HG03025 (cell line): Measurements from ENCODE around the gene VPS35.
A peak's percentile ranks its signal among the peaks of the same experiment; 100 is the strongest.

Experiments
- ATAC-seq: cut with Tn5 transposase; IDR thresholded peaks from one replicate; pipeline ENCODE4 v1.9.1; 2021; ENCODE audit warnings: mild to moderate bottlenecking, moderate library complexity; ENCODE audit not compliant: unreplicated experiment, low FRiP score

VPS35 gene

GRCh38 chr16:46688654-46689364 lies at the start of gene VPS35:
VPS35 (minus strand) TSS chr16:46689178; CDS start chr16:46689133, 45 bp downstream.
- peak; percentile 87 for ATAC-seq

GRCh38 chr16:46737621-46738214 lies 48.7 kb upstream of the VPS35 start:
- no peak for ATAC-seq

- no peak for ATAC-seq
Observed at GRCh38 chr16:46736695-46737094, 47.7 kb upstream of the VPS35 start.

- no peak for ATAC-seq
Observed at GRCh38 chr16:46733319-46733830, 44.4 kb upstream of the VPS35 start.

- ATAC-seq, result no peak
Observed at GRCh38 chr16:46732561-46732960, 43.6 kb upstream of the VPS35 start.

- no peak for ATAC-seq
Observed at GRCh38 chr16:46731691-46732555, 42.9 kb upstream of the VPS35 start.

- no peak for ATAC-seq
Observed at GRCh38 chr16:46730801-46731690, 42.1 kb upstream of the VPS35 start.

GRCh38 chr16:46730126-46730525 lies 41.1 kb upstream of the VPS35 start:
- ATAC-seq, result no peak

- no peak for ATAC-seq
Observed at GRCh38 chr16:46729326-46729995, 40.5 kb upstream of the VPS35 start.

GRCh38 chr16:46728806-46729205 lies 39.8 kb upstream of the VPS35 start:
- ATAC-seq, result no peak

- no peak for ATAC-seq
Observed at GRCh38 chr16:46727630-46728029, 38.7 kb upstream of the VPS35 start.

GRCh38 chr16:46727184-46727583 lies 38.2 kb upstream of the VPS35 start:
- ATAC-seq, result no peak

- no peak for ATAC-seq
Observed at GRCh38 chr16:46721885-46722284, 32.9 kb upstream of the VPS35 start.

GRCh38 chr16:46720619-46721018 lies 31.6 kb upstream of the VPS35 start:
- no peak for ATAC-seq

GRCh38 chr16:46719528-46719927 lies 30.6 kb upstream of the VPS35 start:
- no peak for ATAC-seq

GRCh38 chr16:46718214-46718613 lies 29.2 kb upstream of the VPS35 start:
- ATAC-seq, result no peak

- ATAC-seq, result no peak
Observed at GRCh38 chr16:46717692-46718091, 28.7 kb upstream of the VPS35 start.

GRCh38 chr16:46715769-46716305 lies 26.9 kb upstream of the VPS35 start:
- no peak for ATAC-seq
